Measurements from ENCODE around the gene LRRC7.

Gene LRRC7

DNA sequence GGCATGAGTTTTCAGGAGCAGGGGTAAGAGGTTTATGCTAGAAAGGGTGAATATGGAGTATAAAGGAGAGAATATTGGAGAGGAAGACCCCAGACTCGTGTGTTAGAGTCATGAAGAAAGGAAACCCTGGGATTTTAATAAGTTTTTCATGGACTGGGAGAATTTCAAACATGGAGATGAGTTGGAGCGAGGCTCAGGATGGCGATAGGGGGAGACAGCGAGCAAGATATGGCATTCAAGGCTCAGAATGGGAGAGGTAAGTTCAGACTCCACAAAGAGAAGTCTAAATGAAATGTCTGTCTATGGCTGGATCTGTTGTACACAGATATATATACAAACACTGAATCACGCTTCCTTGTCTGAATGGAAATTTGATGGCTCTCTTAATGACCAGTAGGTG lies 545.1 kb downstream of the LRRC7 start:
- DNase-seq: no peak

DNA sequence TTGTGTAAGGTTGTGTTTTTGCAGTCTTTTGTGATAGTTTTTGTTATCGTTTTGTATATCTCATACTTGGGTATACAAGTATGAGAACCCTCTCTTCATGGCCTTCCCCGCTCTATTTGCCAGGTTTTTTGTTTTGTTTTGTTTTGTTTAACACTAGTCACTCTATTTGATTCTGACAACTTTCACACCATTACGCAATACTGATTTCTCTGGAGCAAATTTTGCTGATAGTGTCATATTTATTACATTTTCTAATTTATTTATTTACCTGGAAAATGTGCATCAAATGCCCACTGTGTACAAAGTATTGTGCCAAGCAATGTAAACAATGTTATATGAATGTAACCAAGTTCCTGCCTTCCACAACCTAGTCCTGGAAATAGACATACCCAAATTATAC lies 547.6 kb downstream of the LRRC7 start:
- DNase-seq: no peak

DNA sequence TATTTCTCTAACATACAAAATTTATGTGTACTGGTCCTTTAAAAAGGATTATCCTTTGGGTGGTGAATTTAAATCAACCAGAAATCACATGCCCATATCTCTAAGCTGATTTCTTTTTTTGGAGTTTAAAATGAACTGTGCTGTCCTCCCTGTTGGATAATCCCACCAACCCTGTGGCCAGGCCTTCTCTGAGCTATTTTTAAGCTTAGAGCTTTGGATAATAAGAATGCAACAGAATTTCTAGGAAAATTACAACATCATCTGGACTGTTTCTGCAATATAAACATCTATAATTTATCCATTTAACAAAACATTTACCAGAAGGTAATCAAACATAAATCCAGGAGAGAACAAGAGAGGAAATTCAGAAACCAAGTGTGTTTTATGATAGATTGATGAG lies 549.3 kb downstream of the LRRC7 start:
- no peak for DNase-seq

DNA sequence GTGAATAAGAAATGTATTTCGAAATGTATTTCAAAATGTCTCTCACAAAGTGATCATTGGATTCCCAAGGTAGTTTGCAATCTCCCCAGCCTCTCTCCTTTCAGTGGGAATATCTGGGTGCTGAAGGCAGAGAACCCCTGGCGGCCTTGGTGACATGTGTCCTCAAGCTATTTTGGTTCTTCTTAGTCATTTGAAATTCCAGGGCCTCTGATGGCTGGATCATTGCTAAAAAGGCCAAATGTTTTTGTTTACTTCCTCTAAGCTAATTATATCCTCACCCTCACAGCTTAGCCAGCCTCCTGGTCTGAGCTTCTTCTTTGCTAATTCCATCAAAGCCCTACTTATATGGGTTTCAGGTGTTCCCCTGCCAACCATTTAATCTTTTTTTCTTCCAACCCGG lies 566.4 kb downstream of the LRRC7 start:
- DNase-seq: no peak

DNA sequence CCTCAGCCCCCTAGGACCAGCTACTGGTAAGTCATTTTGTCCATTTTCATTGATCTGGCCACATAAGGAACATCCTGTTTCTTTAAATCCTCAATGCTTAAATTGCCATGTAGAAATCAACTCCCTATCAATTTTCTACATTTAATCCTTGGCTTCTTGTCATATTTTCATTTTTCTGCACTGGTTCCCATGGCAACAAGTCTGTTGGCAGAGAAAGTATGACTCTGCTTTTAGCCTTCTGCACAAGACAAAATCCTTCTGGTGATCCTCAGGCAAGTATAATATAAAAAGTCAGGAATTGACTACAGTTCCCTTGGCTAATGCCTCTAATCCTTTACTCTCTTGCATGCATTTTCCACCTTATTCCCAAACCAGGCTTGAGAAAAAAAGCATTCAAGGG lies 572.6 kb downstream of the LRRC7 start:
- DNase-seq: no peak

DNA sequence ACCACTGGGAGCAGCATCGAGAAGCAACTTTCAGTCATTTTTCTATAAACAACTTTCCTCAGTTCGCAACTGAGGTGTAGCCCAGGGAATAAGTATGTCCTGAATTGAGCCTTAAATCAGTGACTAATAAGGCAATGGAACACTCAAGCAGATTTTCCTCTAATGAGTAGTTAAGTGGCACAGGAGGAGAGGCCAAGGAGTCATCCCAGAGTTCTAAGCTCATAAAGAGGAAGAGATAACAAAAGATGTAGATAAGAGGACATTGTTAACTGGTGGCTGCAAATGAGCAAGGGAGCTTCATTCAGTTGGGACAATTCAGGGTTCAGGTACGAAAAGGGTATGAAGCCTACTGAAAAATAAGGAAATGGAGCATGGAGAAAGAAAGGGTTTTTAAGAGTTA lies 573.2 kb downstream of the LRRC7 start:
- DNase-seq: no peak

DNA sequence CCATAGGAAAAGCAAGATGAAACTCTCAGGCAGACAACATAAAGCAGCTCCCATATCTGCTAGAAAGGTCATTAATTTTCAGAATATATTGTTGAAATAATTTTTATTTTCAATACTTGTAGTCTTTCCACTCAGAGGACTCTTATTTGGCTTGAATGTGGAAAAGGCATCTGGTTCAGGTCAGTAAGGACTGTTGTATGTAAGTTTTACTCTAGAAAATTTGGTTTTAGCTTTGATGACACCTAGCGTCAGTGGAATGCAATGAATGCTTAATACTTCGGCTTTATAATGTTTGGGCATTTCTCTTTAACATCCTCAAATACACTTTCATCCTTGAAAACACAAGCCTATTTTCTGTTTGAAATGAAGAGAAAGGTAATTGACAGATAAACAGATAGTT lies 574.4 kb downstream of the LRRC7 start:
- no peak for DNase-seq

DNA sequence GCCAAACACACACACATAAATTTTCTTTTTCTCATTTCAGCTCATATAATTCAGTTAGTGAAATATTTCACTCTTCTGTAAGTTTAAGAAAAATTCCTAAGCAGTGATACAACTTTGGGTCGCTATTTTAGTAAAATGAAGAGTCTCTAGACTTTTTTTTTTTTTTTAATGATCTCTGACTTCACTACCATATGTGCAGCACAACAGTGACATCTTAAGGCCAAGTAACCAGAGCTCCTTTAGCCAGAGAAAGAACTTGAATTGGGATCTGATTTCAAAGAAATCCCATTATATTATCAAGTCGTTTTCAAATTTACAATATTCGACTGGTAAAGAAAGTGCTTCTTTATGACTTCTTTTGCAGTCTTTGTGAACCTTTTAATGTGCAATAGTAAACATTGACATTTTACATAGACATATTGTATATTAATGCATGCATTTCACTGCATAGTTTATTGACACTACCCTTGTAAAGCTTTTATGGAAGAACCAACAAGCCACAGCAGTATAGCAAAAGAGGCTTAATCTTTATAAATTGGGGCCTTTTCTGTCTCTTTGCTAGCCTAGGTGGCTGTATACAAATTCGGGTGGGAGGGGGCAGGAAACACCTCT lies 575.4 kb downstream of the LRRC7 start:
- DNase-seq: no peak

DNA sequence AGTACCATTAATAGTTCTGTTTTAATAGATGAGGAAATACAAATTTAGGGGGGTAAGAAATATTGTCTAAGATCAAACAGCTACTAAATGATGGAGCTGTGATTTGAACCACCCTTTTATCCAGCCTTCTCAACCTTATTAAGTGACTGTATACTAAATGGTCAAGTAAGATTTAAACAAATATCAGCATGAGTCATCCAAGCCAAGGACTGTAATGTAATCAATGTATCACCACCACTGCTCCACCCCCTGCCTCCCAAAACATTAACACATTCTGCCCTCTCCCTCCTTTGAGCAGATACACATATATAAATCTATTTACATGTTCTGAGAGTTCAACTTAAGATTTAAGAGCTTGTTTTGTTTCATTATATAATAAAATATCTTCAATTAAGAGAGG lies 578.8 kb downstream of the LRRC7 start:
- DNase-seq: no peak

DNA sequence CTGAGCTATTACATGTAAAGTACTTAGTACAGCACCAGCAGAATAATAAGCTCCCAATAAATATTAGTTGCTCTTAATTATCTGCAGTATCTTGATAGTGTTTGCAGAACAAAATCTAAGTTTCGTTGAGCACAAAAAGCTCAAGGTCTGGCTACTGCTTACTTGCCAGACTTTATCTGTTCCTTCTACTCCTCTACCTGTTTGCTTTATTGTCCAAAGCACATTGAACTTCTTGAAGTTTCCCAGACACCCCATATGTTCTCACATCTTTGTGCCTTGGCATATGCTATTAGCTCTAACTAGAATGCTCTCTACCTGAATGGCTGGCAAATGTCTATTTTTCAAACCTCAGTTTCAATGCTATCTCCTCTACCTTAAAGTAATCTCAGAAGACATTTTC lies 582.7 kb downstream of the LRRC7 start:
- DNase-seq: no peak

DNA sequence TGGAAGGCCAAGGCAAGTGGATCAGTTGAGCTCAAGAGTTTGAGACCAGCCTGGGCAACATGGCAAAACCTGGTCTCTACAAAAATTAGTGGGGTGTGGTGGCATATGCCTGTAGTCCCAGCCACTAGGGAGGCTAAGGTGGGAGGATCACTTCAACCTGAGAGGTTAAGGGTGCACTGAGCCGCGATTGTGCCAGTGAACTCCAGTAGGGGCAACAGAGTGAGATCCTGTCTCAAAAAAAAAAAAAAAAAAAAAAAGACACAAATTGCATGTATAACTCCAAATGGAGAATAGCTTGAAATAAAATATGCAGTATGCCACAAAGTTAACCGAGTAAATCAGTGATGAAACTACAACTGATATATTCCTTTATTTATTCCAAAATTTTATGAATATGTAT lies 586.0 kb downstream of the LRRC7 start:
- no peak for DNase-seq

DNA sequence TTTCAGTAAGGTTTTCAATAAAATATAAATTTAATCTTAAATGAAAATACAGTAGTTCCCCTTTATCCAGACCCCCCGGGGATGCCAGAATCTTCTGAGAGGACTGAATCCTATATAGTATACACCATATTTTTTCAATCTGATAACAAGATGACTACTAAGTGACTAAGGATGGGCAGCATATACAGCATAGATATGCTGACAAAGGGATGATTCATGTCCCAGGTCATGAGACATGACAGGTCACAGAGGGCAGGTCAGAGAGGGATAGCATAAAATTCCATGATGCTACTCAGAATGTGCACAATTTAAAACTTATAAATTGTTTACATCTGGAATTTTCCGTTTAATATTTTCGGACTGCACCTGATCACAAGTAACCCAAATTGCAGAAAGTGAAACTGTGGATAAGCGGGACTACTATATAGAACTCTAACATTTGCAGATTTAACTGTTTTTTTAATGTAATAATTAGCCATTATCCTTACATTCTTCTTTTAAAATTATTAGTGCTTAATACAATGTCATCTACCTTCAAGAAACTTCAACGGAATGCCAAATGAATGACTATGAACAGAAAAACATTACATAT lies 588.9 kb downstream of the LRRC7 start:
- DNase-seq: no peak

DNA sequence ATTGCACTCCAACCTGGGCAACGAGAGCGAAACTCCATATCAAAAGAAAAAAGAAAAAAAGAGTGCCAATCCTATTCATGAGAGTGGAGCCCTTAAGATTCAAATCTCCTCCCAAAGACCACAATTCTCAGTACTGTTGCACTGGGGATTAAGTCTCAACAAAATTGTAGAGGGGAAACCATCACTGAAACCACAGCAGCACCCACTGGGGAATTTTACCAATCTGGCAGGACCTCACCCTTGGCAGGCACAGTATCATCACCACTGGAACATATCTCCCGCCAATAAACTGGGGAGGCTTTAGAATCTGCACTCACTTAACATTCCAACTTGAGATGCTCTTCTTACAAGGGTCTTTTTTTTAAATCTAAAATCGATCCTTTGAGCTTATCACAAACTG lies 596.6 kb downstream of the LRRC7 start:
- no peak for DNase-seq

DNA sequence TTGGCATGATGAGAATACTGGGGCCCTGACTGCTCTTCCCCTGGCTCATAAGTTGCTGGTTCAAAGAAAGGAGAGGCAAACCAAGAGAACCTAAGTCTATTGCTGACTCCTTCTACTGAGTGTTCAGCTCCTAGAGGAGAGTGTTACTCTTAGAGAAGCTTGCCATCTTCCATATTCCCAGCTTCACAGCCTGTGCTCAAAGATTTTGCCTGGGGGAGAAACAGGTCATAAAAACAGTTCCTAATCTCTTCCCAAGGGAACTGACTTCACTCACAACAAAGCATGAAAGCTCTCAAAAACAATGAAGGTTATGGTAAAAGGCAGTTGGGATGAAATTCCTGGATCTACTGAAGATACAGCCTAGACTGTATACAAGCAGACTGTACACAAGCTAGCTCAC lies 600.6 kb downstream of the LRRC7 start:
- DNase-seq: no peak

DNA sequence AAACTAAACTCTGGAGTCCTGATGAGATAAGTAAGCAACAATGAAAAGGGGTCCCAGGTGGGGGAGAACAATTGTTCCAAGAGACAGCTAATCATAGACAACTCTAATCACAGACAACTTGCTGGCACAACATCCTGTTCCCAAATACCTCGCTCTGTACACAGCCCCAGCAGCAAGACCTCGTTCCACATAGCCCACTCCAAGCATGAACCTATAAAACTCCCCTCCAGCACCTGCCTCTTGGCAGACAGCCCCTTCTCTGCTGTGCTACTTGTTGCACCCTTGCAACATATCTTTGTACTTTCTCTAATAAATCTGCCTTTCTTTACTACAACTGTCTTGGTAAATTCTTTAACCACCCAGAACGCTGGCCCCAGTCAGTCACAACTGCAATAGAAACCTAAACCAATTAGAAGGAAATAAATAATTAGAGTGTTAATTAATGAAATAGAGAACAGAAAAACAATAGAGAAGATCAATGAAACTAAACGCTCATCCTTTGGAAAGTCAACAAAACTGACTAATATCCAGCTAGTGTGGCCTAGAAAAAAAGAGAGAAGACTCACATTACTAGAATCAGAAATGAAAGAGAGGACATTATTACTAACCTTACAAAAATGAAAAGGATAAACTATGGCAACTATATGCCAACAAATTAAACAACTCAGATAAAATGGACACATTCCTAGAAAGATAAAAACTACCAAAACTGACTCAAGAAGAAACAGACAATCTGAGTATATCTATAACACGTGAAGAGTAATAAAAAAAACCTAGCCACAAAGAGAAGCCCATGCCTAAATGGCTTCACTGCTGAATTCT lies 601.5 kb downstream of the LRRC7 start:
- no peak for DNase-seq

DNA sequence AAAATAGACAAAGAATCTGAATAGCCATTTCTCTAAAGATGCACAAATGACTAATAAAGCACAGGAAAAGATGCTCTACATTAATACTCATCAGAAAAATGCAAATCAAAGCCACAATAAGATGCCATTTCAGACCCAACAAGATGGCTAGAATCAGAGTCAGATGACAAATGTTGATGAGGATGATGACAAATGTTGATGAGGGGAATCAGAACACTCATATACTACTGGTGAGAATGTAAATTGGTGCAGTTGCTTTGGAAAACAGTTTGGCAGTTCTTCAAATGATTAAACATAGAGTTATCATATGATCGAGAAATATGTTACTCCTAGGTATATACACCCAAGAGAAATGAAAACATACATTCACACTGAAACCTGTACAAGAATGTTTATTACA lies 603.8 kb downstream of the LRRC7 start:
- DNase-seq: no peak

All from stimulated activated CD4-positive, alpha-beta T cell treated with anti-CD3 and anti-CD28 coated beads, Interleukin-4, amount 100 ng/mL, for 1 hour (primary cell).